CMK (cell line): ENCODE results near the gene METTL15.
"Not testable (repeated sequence)": the region's sequence is repeated elsewhere in the genome, so short reads cannot be mapped to it uniquely, and the experiment has no call there.

ENCODE experiments used
- DNase-seq: peaks from one replicate; pipeline ENCODE4 v3.0.0-alpha.2; 2010; ENCODE audit warnings: low read depth

METTL15 gene

DNA sequence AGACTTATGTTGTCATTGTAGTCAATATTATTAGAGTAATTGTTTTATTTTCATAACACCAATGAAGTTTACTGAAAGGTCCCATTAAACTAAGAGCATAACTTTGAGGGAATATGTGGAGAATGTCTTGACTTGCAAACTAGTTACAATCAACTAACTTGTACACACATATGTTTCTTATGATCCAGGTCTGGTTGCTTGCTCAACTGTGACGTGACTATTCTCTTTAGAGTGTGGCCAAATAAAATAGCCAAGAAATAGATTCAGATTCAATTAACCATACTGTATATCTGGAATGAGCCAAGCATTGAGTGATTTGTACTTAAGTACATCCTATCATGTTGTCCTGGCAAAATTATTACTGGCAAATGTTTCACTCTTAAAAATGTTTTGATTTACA lies 101.7 kb downstream of the METTL15 start:
- DNase-seq = no peak

DNA sequence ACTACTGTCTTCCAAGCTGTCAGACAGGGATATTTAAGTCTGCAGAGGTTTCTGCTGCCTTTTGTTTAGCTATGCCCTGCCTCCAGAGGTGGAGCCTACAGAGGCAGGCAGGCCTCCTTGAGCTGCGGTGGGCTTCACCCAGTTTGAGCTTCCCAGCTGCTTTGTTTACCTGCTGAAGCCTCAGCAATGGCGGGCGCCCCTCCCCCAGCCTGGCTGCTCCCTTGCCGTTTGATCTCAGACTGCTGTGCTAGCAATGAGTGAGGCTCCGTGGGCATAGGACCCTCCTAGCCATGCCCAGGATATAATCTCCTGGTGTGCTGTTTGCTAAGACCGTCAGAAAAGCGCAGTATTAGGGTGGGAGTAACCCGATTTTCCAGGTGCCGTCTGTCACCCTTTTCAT lies 113.9 kb downstream of the METTL15 start:
- not testable (repeated sequence) for DNase-seq

DNA sequence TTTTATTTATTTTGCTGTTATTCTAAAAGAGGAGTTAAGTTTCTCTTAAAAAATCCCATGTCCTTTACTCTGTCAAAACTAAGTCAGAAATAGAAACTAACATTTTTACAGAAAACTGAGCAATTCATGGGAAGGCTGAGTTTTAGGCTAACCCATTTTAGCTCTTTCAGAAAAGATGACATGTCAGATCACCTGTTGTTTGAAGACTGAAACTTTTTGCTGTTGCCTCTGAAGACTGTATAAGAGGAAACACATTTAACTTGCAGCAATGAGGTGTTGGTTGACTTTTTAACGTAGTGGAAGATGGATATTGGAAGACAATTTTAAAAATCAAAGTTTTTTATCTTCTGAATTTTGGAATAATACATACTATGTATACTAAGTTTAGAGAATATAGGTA lies 115.4 kb downstream of the METTL15 start:
- DNase-seq = no peak

DNA sequence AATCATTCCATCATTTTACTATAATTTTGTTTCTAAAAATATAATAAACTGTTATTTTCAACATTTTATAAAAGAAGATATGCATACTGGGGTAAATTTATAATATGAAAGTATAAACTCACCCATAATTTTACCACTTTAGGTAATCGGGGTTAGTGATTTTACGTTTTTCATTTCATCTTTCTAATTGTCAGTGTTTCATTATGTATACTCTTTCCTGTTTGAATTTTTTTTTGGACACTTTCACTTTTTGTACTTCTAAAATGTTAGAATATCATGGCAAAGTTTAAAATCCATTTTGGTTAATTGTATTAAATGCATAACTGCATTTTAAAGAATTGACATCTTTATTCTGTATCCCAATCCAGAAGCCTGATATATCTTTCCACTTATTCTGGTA lies 115.8 kb downstream of the METTL15 start:
- no peak for DNase-seq

DNA sequence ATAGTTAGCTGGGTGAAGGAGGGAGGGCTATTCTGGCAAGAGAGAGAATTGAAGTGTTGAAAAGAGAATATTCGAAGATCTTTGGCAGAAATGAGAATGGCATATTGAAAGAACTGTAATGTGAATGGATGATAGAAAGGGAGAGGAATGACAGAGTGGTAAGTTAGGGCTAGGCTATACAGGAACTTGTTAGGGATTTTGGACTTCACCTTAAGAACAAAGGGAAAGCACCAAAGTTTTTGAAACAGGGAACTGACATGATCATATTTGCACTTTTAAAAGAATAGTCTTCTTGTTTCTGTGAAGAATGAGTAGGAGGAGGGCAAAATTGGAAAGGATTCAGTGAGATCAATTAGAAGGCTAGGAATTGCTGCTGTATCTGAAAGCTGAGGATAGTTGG lies 119.3 kb downstream of the METTL15 start:
- no peak for DNase-seq

DNA sequence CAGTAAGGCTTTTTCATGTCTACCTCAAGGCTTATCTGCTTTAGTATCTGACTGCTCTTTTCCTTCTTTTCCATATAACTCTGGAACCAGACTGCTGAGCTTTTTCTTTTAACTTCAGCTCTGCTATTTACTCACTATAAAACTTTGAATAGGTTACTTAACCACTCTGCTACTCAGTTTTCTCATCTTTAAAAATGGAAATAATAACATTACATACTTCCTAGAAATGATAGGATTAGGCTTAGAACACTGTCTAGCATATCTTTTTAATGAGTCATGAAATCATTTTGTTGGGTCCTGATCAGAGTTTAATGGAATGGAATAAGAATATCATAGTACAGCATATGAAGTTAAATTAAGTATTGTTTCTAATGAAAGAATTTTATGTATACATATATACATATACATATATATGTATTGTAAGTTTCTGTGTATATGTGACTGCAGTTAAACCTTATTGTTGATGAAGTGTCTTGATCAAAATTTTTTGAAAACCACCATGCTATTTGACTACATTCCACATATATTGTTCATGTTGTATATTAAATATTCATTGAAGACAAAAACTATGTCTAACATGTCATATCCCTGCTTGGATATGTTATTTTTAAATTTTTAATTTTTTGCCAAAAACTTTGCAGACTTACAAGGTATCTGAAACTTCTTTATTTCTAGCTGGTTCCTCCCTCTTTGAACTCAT lies 120.2 kb downstream of the METTL15 start:
- DNase-seq = no peak

DNA sequence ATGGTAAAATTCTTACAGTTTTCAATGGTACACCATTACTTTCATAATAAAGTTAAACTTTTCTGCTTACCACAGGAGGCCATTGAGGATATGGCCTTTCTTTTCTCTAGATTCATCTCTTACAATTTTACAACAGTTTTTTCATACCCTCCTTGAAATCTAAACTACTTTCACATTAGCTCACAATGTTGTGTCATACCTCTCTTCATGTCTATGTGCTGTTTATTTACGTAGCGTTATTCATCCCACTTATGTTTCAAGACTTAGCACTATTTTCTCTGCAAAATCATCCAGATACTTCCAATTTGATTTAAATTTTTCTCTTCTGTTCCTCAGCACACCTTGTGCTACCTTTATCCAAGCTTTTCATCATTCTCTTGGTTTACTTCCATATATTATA lies 123.3 kb downstream of the METTL15 start:
- no peak for DNase-seq

DNA sequence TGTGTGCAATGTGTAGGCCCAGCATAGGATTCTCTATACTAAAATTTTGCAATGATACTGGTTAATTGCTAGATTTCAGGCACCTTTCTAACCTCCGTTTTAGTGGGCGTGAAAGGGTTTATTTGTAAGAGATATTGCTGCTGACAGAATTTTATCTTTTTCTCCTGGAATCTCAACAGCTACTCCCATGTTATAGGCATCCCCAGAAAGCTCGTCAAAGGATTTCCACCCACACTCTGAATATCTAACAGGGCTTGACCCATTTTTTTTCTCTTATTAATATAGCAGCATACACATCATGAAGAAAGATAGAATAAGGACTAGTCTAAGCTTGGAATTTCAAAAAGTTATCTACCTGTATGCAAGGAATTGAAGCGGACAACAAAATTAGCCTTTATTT lies 124.5 kb downstream of the METTL15 start:
- no peak for DNase-seq

DNA sequence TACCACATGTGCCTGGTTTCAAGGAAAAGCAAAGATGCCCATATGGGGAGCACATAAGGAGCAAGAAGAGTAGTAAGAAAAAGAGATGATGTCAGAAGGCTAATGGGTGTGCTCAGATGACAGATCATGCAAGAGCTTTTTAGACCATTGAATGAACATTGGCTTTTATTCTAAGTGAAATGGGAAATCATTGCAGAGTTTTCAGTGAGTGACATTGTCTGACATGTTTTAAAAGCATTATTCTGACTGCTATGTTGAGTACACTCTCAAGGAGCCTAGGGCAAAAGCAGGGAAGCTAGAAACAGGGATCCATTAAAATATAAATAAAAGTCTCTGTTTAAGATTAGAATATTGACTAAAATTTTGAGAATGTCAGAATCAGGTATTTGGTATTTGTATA lies 133.6 kb downstream of the METTL15 start:
- DNase-seq = no peak

DNA sequence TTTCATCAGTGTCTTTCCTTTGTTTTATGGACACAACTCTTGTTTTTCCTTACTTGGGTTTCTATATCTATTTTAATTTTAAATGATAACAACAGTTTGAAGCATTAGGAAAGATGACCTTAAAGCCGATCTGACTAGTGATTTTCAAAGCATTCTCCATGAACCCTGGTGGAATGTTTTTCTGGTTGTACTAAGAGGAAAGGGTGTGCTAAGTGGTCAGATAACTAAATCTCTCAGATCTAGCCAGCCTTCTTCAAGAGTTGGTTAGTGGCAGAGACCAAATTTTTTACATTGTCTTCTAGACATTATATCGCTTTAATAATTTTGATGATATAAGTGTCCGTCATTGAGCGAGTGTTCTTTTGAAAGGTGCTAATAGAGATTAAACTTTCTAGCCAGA lies 134.4 kb downstream of the METTL15 start:
- no peak for DNase-seq

DNA sequence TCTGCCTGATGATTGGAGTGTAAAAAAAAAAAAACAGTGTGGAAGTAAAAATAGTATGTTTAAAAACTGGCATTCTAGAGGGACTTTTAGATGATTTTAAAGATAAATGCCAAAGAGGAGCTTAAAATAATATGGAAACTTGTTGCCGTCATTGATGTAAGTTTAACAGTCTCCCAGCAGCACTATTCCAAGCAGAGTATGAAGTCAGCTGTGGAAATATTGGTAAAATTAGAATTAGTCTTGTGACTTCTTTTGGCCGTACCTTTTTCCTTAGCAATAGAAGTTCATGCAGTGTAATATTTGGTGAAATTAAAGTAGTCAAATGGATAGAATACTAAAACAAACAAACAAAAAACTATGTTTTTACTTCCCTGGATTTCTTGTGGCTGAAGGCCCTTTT lies 134.9 kb downstream of the METTL15 start:
- no peak for DNase-seq

DNA sequence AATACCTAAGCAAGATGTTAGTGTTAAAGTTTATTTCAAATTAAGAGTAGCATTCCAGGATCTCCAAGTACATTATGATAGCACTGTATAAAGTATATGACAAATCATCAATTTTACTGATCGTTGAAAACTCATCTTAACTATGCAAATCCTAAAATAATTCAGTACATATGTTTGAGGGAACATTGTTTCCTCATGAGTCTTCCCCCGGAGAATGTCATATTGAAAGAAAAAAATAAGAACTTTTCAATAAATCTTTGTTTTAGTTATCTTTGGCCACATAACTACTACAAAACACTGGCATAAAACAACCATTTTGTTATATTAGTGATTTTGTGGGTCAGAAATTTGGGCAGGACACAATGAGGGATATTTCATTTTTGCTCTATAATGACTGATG lies 135.4 kb downstream of the METTL15 start:
- no peak for DNase-seq

DNA sequence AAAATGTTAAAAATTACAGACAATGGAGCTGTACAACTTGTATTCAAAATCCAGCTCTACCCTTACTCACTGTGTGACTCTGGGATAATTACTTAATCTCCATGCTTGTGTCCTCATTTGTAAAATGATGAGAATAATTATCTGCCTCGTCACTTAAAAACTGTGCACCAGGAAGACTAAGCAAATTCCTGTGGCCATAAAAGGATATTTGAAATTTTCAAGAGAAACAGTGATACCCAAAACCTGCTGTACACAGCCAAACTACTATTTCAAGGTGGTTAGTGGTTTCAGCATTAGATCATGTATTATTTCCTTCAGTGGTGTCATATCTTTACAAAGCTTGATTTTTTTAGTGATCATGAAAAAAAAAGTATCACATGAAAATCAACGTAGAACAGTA lies 136.9 kb downstream of the METTL15 start:
- no peak for DNase-seq

DNA sequence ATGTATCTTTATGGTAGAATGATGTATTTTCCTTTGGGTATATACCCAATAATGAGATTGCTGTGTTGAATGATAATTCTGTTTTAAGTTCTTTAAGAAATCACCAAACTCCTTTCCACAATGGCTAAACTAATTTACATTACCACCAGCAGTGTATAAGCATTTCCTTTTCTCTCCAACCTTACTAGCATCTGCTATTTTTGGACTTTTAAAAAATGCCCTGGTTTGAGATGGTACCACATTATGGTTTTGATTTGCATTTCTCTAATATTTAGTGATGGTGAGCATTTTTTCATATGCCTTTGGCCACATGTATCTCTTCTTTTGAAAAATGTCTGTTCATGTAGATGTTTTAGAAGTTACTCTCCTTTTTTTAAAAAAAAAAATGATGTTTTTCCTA lies 142.0 kb downstream of the METTL15 start:
- no peak for DNase-seq

DNA sequence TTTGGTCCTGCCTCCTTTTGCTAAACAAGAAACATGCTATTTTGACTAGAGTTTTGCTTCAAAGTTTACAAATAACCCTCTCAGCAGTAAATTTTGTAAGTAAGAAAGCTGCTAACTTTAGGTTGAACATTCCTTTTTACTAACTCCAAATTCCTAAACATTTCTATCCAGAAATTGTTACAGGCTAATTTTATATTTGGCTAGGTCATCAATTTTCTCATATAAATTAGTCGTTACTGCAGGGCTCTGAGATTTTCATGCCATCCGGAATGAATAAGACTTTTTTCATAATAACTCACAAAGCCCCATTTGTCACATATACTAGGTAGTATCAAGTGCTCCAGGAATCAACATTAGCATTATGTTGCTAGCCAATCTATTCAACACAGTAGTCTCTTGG lies 143.1 kb downstream of the METTL15 start:
- no peak for DNase-seq

DNA sequence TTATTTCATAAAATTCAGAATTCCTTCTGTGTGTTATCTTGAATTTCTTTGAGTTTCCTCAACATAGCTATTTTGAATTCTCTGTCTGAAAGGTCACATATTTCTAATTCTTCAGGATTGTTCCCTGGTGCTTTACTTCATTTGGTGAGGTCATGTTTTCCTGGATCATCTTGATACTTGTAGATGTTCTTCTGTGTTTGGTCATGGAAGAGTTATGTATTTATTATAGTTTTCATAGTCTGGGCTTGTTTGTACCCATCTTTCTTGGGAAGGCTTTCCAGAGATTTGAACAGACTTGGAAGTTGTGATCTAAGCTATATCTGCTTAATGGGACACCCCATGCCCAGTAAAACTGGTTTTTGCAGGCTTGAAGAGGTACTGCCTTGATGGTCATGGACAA lies 149.6 kb downstream of the METTL15 start:
- no peak for DNase-seq

DNA sequence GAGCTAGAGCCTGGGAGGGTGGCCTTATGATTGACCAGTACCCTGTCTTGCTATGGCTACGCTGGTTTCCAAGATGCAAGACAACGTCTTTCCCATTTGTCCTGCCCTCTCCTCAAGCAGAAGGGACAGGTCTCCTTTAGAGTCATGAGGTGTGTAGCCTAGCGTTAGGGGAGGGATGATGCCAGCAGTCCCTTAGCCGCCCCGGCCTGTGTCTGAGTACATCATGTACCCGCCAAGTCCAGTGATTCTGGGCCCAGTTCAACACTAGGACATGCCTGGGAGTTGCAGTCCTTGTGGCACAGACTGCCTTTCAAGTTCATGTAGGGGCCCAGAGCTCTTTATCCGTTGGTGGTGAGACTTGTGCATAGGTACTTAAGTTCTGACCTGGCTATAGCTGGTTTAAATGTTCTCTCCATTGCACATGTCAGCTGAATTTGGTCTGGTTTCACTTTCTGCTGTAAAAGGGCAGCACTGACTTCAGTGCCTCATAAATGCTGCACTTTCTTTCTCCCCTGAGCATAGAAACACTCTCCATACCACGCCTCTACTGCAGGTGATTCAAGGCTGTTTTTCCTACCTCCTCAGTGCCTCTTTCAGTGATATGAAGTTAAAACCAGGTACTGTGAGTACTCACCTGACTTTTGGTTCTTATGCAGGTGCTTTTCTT lies 151.1 kb downstream of the METTL15 start:
- DNase-seq = no peak

DNA sequence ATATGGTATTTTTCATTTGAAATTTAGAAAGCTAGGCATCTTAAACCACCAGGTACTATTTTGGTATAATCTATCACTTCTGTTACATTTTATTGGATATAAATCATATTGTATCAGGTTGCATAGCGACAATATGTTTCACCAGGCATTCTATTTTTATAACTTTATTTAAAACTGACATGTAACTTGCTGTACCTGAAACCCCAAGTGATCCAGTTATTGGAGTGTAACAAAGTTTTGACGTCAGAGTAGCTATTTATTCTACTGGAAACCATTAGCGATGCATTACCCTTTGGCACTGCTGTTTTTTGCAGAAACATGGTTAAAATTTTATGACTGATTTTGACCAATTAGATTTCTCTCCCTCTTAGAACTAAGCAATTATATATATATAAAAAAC lies 160.7 kb downstream of the METTL15 start:
- DNase-seq = no peak

DNA sequence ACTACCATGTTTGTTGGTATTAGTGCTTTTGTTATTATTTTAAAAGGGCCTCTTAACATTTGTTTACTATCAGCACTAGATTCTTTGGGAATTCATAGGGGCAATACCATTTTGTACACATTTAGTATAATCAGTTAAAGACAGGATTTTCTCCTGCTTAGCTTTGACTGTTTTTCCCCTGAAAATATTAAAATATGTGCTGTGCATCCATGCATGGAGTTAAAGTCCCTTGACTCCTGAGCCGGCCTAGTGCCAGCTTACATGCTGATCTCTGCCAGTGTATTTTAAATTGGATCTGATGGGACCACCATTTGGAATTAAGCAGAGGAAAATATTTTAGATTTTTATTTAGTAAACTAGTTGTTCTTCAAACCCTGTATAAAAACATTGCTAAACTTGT lies 161.4 kb downstream of the METTL15 start:
- DNase-seq = no peak

DNA sequence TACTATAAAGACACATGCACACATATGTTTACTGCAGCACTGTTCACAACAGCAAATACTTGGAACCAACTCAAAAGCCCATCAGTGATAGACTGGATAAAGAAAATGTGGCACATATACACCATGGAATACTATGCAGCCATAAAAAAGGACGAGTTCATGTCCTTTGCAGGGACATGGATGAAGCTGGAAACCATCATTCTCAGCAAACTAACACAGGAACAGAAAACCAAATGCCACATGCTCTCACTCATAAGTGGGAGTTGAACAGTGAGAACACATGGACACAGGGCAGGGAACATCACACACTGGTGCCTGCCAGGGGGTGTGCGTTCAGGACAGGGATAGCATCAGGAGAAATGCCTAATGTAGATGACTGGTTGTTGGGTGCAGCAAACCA lies 164.1 kb downstream of the METTL15 start:
- not testable (repeated sequence) for DNase-seq

DNA sequence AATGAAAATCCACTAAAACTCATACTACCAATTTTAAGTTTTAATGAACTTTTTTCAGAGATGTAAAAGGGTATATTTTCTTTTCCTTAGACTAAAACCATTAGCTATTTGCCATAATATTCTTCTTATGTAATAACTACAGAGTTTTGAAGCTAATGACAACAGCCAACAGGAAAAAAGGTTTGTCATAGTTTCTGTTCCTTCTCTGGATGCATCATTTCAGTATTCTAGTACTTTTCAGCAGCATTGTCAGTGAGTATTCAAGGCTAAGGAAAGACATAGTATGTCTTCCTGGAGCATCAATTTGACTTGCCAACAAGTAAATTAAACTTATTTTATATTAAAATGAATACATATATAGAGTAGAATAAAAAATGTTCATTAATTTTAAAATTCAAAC lies 166.0 kb downstream of the METTL15 start:
- no peak for DNase-seq

DNA sequence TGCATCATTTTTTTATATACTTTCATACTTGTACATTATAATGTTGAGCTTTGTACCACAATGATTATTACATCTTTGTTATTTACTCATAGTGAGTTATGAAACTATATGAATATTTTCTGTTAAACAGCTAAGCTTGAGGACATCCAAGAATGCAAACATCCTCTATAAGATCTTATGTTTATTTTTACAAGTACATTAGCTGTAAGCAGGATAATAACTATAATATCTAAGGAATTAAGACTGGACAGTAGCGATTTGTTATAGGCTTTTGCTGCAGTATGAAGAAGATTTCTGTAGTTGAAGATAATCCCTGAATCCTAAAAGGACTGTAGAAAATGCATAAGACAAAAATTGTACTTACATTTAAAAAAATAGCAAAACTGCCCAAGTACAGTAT lies 176.0 kb downstream of the METTL15 start:
- no peak for DNase-seq

DNA sequence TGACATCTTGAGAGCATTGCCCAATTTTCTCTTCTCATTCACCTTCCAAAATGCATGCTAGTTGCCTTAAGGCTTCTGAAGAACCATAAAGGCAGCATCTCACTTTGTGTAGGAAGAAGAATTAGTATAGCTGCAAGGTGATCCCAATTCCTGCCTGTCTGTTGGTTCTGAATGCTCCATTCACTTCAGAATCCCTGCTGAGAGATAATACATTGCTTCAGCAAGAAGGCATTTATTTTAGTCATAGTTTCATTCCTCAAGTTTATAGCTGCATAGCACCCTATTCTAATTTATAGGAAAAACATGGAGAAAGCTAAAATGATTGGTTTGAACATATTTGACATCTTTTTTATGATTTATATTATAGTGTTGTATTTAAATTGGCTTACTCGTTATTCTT lies 181.3 kb downstream of the METTL15 start:
- DNase-seq = no peak

DNA sequence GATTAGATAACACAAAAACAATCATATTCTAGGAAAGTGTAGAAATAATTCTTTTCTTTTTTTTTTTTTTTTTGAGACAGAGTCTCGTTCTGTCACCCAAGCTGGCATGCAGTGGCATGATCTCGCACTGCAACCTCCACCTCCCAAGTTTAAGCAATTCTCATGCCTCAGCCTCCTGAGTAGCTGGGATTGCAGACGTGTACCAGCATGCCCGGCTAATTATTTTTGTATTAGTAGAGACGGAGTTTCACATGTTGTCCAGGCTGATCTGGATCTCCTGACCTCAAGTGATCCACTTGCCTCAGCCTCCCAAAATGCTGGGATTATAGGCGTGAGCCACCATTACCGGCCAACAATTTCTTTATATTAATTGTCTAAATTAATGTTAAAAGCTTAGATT lies 182.8 kb downstream of the METTL15 start:
- DNase-seq = not testable (repeated sequence)
